VCaP (cell line): Measurements from ENCODE around the gene NRG4.

Experiments
- H3K27ac ChIP-seq: fragments of 450-650 bp; 2 replicates; pipeline ENCODE4 v1.5.1; 2017
- TF ChIP-seq, protein P1 (sequence below): fragments of 450-650 bp; conservative IDR thresholded peaks from 2 replicates; pipeline ENCODE4 v1.5.1; 2017; ENCODE audit warnings: mild to moderate bottlenecking, moderate library complexity

The NRG4 gene

DNA sequence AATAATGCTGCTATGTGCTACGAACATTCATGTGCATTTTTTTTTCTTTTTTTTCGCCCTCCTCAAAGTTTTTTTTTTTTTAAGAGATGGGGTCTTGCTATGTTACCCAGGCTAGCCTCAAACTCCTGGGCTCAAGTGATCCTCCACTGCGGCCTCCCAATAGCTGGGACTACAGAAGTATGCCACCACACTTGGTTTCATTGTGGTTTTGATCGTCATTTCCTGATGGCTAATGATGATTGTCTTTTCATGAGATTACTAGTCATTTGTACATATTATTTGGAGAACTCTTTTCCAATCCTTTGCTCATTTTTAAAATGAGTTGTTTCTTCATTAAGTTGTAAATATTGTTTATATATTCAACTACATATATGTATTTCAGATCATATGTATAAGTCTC lies 59.7 kb downstream of the NRG4 start:
- TF ChIP-seq, protein P1, sequence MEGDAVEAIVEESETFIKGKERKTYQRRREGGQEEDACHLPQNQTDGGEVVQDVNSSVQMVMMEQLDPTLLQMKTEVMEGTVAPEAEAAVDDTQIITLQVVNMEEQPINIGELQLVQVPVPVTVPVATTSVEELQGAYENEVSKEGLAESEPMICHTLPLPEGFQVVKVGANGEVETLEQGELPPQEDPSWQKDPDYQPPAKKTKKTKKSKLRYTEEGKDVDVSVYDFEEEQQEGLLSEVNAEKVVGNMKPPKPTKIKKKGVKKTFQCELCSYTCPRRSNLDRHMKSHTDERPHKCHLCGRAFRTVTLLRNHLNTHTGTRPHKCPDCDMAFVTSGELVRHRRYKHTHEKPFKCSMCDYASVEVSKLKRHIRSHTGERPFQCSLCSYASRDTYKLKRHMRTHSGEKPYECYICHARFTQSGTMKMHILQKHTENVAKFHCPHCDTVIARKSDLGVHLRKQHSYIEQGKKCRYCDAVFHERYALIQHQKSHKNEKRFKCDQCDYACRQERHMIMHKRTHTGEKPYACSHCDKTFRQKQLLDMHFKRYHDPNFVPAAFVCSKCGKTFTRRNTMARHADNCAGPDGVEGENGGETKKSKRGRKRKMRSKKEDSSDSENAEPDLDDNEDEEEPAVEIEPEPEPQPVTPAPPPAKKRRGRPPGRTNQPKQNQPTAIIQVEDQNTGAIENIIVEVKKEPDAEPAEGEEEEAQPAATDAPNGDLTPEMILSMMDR, result no peak
- H3K27ac ChIP-seq, result no peak overlapping the region

DNA sequence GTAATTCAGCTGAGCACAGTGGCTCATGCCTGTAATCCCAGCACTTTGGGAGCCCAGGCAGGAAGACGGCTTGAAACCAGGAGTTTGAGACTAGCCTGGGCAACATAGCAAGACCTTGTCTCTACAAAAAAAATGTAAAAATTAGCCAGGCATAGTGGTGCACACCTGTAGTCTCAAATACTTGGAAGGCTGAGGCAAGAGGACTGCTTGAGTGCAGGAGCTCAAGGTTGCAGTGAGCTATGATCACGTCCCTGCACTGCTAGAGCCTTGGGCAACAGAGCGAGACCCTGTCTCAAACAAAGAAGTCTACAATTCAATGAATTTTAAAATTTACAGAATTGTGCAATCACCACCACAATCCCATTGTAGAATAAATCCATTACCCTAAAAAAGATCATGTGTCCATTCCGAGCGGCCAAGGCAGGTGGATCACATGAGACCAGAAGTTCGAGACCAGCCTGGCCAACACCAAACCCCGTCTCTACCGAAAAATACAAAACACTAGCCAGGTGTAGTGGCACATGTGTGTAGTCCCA lies 63.4 kb downstream of the NRG4 start:
- TF ChIP-seq, protein P1, result no peak
- H3K27ac ChIP-seq, result no peak overlapping the region

DNA sequence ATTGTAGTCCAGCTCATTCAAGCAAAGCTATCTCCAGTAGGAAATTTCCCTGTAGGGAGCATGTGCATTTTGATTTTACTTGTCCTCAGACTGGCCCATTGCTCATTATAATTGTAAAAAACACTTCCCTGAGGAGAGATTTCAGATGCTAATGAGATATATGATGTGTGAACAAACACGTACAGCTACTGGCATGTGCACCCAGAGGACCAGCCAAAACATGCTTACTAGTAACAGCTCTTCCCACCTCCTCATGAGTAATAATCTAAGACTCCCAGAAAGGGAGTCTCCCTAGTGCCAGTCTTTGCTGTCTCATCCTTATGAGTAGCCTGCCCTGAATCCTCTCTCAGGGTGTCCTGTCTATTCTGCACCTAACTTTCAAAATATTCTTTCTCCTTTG lies 65.1 kb downstream of the NRG4 start:
- TF ChIP-seq, protein P1, result no peak
- H3K27ac ChIP-seq, result no peak overlapping the region

DNA sequence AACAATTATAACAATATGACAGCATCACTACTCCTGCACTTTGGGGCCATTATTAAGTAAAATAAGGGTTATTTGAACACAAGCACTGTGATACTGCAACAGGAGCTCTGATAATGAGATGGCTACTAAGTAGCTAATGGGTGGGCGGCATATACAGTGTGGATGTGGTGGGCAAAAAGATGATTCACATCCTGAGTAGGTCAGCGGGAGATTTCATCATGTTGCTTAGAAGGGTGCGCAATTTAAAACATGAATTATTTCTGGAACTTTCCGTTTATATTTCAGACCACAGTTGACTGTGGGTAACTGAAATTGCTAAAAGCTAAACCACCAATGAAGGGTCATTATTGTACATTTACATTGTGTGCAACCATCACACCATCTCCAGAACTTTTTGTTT lies 66.3 kb downstream of the NRG4 start:
- TF ChIP-seq, protein P1, result no peak
- no peak overlapping the region for H3K27ac ChIP-seq

DNA sequence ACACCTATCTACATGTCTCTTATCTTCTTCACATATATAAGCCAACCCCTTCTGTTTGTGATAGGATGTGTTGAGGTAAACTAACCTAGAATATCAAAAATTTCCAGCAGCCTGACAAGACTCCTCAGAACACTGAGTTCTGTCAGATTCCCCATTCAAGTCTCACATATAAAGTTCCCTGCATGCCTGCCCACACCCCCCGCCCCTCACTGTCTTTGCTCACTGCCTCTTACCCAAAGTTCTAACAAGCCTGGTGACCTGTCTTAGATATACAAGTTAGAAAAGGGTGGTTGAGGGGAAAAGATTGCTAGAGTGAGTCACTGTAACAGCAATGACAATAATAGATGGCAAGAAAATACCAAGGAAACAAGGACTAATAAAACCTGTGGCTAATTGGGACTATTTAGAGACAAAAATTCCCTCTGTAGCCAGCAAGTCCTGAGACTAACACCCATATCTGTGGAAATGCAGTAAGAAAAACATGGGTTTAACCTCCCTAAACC lies 68.5 kb downstream of the NRG4 start:
- no peak overlapping the region for H3K27ac ChIP-seq
- TF ChIP-seq, protein P1, result no peak

DNA sequence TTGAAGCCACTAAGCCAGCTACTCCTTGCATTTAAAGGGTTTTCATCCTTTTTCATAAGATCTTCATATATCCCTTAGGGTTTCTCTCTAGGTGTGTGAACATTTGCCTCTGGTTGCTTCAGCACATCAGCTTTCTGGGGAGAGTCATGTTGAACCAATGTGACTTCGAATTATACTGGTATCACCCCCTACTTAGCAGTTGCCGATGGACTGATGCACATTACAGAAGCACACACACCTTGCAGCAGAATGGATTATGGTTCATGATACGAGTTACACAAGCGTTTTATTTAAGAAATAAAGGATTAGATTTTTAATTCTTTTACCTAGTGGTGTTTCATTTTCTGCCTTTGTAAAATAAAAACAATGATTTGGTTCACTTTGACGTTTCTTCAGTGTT lies 69.0 kb downstream of the NRG4 start:
- TF ChIP-seq, protein P1, result no peak
- no peak overlapping the region for H3K27ac ChIP-seq

DNA sequence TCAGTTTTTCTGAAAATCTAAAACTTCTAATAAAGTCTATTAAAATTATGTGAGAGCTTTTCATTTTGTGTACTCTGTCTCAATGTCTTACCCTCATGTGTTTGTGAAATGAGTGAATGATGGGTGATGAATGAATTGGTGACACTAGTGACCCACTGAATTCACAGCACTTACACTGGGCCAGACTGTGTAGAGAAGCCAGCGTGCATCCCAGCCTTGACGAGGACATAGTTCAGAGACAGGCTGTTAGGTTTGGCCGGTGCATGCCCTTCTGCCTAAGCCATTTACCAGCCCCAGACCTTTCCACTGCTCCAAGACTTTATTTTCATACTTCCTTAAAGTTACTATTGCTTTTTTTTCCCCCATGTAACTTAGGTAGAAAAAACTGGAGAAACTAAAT lies 69.8 kb downstream of the NRG4 start:
- TF ChIP-seq, protein P1, result no peak
- H3K27ac ChIP-seq, result no peak overlapping the region
